GM12801 (cell line): ENCODE measurements around the gene EVPL.

ENCODE experiments used
- CTCF ChIP-seq: IDR thresholded peaks from one replicate; pipeline ENCODE4 v1.5.1; 2011; ENCODE audit warnings: control low read depth; ENCODE audit not compliant: insufficient read length; ENCODE audit errors: extremely low read depth

The EVPL gene

DNA sequence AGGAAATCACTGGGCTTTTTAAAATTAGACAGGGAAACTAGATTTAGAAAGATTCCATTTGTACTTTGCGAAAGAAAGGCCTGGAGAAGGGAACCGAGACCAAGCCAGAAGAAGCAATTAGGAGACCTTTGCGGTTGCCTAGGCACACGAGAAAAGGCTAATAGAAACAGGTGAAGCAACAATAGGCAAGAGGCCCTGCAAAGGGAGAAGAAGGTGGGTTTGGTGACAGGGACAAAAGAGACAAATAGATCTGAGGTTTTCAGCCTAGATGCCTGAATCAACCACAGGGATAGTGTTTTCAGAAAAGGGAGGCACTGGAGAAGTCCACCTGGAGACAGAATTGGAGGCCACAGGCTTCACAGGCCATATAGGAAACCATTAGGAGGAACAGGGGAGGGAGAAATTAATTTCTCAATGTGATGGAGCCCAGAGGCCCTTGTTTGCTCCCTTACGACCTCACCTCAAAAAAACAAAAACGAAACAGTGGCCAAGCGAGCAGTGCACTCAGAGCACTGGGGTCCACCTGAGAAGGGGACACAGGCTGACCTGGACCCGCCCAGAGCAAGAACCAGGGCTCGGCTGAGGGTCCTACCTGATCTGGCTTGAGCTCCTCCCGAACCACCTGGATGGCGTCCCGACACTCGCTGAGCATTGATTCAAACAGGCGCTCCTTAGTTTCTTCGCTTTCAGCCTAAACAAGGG is 22.9 kb upstream of the EVPL start:
- TF ChIP-seq CTCF, result no peak

DNA sequence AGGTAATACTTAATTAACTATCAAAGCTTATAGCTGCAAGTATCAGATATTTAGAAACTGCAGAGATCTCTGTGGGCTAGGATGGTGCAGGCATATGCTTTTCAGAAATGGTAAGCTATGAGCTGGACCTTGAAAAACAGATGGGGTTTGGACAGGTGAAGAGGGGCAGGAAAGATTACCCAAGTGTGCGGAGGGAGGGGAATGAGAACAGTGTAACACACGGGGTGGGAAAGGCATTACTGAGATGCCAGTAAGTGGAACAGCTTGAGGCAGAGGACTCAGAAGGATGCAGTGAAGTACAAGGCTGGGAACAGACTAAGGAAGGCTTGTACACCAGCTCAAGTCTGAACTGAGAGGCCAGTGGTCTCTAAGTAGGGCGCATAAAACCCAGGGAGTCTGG is 22.1 kb upstream of the EVPL start:
- no peak for TF ChIP-seq CTCF

GRCh38 chr17:76048711-76049110 is 21.6 kb upstream of the EVPL start:
- TF ChIP-seq CTCF, result no peak

DNA sequence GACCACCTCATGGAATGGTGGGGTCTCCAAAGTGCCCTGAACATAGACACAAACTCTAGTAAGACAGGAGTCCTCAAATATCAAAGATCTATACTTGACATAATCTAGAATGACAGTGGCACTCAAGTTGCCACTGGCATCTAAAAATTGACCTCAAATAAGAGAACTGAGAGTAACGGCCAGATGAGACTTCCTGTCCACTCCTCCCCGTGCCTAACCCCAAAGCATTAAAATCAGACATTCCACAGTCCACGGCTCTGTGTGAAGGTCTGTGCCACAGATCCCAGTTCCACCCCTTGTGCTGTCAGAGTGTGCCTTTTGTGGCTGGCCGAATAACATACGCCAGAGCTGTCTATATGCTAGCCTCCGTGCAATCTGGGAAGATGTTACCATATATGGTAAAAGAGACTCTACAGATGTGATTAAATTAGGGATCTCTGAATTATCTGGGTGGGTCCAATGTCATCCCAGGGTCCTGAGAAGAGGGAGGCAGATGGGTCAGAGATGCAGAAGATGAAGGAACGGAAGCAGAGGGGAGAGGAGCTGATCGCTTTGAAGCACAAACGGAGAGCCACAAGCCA is 21.0 kb upstream of the EVPL start:
- TF ChIP-seq CTCF, result no peak

- no peak for TF ChIP-seq CTCF
These were observed 19.0 kb upstream of the EVPL start for GRCh38 chr17:76046064-76046463.

- TF ChIP-seq CTCF, result no peak
These were observed 13.3 kb upstream of the EVPL start for GRCh38 chr17:76040376-76040775.

GRCh38 chr17:76039121-76039520 is 12.0 kb upstream of the EVPL start:
- TF ChIP-seq CTCF, result no peak

GRCh38 chr17:76038050-76038449 is 10.9 kb upstream of the EVPL start:
- TF ChIP-seq CTCF, result no peak
